ENCODE data around the gene SPATA7.
"Not testable (repeated sequence)": the region's sequence is repeated elsewhere in the genome, so short reads cannot be mapped to it uniquely, and the experiment has no call there.

The SPATA7 gene

DNA sequence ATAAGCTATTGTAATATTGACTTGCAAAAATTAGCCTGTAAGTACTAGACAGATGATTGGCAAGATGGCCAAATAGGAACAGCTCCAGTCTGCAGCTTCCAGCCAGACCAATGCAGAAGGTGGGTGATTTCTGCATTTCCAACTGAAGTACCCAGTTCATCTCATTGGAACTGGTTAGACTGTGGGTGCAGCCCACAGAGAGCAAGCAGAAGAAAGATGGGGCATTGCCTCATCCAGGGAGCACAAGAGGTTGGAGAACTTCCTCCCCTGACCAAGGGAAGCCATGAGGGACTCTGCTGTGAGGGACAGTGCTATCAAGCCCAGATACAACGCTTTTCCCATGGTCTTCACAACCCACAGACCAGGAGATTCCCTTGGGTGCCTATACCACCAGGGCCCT lies 16.0 kb upstream of the SPATA7 start:
- Histone ChIP-seq H3K36me3 (replicated peaks; ENCODE audit: low read depth, low read length) (no peaks in the 10 kb centered on the region), H3K27me3 (ENCODE audit: low read depth, low read length) (peaks cover 7% of the 10 kb centered on the region), H3K4me2 (ENCODE audit: low read length) (no peak overlapping the region), H4K20me1 (ENCODE audit: insufficient read depth, low read length) (no peaks in the 10 kb centered on the region), H3K9me3 (ENCODE audit: insufficient read depth, low read length) (no peaks in the 10 kb centered on the region), H2AFZ (ENCODE audit: low read depth, low read length) (no peak overlapping the region), H3K79me2 (ENCODE audit: low read length) (no peaks in the 10 kb centered on the region), H3K4me3 (ENCODE audit: low read length) (no peak overlapping the region), H3K4me1 (ENCODE audit: low read length) (no peaks in the 10 kb centered on the region), H3K9ac (ENCODE audit: low read length) (no peak overlapping the region), H3K27ac (ENCODE audit: low read length) (no peak overlapping the region)
- TF ChIP-seq EZH2phosphoT487 (IDR thresholded peaks at IDR 0.05; ENCODE audit: low read depth) = no peak
- TF ChIP-seq, protein P1, sequence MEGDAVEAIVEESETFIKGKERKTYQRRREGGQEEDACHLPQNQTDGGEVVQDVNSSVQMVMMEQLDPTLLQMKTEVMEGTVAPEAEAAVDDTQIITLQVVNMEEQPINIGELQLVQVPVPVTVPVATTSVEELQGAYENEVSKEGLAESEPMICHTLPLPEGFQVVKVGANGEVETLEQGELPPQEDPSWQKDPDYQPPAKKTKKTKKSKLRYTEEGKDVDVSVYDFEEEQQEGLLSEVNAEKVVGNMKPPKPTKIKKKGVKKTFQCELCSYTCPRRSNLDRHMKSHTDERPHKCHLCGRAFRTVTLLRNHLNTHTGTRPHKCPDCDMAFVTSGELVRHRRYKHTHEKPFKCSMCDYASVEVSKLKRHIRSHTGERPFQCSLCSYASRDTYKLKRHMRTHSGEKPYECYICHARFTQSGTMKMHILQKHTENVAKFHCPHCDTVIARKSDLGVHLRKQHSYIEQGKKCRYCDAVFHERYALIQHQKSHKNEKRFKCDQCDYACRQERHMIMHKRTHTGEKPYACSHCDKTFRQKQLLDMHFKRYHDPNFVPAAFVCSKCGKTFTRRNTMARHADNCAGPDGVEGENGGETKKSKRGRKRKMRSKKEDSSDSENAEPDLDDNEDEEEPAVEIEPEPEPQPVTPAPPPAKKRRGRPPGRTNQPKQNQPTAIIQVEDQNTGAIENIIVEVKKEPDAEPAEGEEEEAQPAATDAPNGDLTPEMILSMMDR (IDR thresholded peaks at IDR 0.05; ENCODE audit: low read depth, low read length) = no peak

DNA sequence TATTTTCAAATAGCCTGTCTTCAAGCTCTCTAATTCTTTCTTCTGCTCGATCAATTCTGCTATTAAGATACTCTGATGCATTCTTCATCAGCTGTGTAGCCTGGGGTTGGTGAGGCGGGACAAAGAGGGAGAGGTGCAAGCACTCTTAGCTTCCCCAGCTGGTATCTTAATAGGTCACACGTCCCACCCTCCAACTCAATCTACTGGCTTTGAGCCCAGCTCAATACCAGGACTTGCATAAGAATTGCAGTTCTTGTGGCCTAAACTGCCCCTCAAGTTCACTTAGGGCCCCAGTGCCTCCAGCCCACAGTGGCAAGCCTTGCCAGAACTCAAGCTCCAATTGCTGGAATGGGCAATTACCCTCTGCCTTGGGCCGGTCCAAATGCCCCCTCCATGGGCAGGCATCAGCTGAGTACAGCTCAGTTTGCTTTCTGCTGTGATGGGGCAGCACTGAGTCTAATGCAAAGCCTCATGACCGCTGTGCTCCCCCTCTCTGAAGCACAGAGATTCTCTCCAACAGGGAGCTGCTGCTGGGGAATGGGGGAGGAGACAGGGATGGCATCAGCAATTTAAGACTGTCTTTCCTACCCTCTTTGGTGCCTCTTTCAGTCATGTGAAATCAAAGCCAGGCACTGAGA lies 5.6 kb upstream of the SPATA7 start:
- Histone ChIP-seq H3K4me3 (ENCODE audit: low read length) (no peak overlapping the region), H3K9me3 (ENCODE audit: insufficient read depth, low read length) (no peaks in the 10 kb centered on the region), H3K4me2 (ENCODE audit: low read length) (no peak overlapping the region), H2AFZ (ENCODE audit: low read depth, low read length) (no peak overlapping the region), H4K20me1 (ENCODE audit: insufficient read depth, low read length) (no peaks in the 10 kb centered on the region), H3K36me3 (replicated peaks; ENCODE audit: low read depth, low read length) (no peaks in the 10 kb centered on the region), H3K4me1 (ENCODE audit: low read length) (peaks cover 5% of the 10 kb centered on the region; the same call in 1 of the 2 replicates), H3K79me2 (ENCODE audit: low read length) (no peaks in the 10 kb centered on the region), H3K27me3 (ENCODE audit: low read depth, low read length) (0 out of 2 replicates have a peak, but pooled peaks cover 2% of the 10 kb centered on the region), H3K9ac (ENCODE audit: low read length) (no peak overlapping the region), H3K27ac (ENCODE audit: low read length) (no peak overlapping the region)
- TF ChIP-seq EZH2phosphoT487 (IDR thresholded peaks at IDR 0.05; ENCODE audit: low read depth) = no peak
- TF ChIP-seq, protein P1 (IDR thresholded peaks at IDR 0.05; ENCODE audit: low read depth, low read length) = no peak

DNA sequence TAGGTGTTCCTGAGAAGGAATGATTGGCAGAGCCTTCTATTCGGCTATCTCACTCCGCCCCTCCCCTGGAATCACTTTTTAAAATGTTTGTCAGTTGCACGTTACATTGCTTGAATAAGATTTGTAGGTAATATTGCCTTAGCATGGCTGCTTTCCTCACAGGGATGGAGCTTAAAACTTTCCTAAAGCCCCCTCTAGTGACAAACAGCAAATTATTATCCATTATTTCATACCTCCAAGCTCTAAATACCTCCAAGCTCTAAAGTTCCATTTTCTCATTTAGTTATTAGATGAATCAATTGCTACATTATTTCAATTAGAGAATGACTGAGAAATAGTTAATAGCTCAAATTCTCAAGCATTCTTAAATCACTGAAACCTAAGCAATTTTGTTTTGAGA lies 5.1 kb upstream of the SPATA7 start:
- Histone ChIP-seq H3K9me3 (ENCODE audit: insufficient read depth, low read length) (no peaks in the 10 kb centered on the region), H3K4me2 (ENCODE audit: low read length) (no peak overlapping the region), H3K27me3 (ENCODE audit: low read depth, low read length) (0 out of 2 replicates have a peak, but pooled peaks cover 2% of the 10 kb centered on the region), H3K4me3 (ENCODE audit: low read length) (no peak overlapping the region), H3K79me2 (ENCODE audit: low read length) (no peaks in the 10 kb centered on the region), H3K4me1 (ENCODE audit: low read length) (peaks cover 5% of the 10 kb centered on the region; the same call in 1 of the 2 replicates), H3K9ac (ENCODE audit: low read length) (no peak overlapping the region), H3K36me3 (replicated peaks; ENCODE audit: low read depth, low read length) (no peaks in the 10 kb centered on the region), H2AFZ (ENCODE audit: low read depth, low read length) (no peak overlapping the region), H3K27ac (ENCODE audit: low read length) (no peak overlapping the region), H4K20me1 (ENCODE audit: insufficient read depth, low read length) (no peaks in the 10 kb centered on the region)
- TF ChIP-seq EZH2phosphoT487 (IDR thresholded peaks at IDR 0.05; ENCODE audit: low read depth) = no peak
- TF ChIP-seq, protein P1 (IDR thresholded peaks at IDR 0.05; ENCODE audit: low read depth, low read length) = peak; percentile 67

DNA sequence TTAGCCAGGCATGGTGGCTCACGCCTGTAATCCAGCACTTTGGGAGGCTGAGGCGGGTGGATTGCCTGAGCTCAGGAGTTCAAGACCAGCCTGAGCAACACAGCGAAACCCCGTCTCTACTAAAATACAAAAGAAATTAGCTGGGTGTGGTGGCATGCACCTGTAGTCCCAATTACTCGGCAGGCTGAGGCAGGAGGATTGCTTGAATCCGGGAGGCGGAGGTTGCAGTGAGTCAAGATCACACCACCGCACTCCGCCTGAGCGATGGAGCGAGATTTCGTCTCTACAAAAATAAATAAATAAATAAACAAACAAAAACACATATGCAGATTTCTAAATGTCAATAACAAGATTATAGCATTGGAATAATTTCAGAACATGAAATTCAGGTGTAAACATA lies 3.8 kb upstream of the SPATA7 start:
- not testable (repeated sequence) for H3K36me3 ChIP-seq (replicated peaks; ENCODE audit: low read depth, low read length); H2AFZ ChIP-seq (ENCODE audit: low read depth, low read length); H4K20me1 ChIP-seq (ENCODE audit: insufficient read depth, low read length); H3K4me3 ChIP-seq (ENCODE audit: low read length); H3K27ac ChIP-seq (ENCODE audit: low read length); H3K79me2 ChIP-seq (ENCODE audit: low read length); H3K9me3 ChIP-seq (ENCODE audit: insufficient read depth, low read length); H3K4me2 ChIP-seq (ENCODE audit: low read length); H3K9ac ChIP-seq (ENCODE audit: low read length); H3K27me3 ChIP-seq (ENCODE audit: low read depth, low read length)
- H3K4me1 ChIP-seq (ENCODE audit: low read length) = peaks cover 11% of the 10 kb centered on the region
